IMR-90 (cell line): Measurements from ENCODE around the gene KCTD11. TPM values are rescaled to one million over a fixed set of nuclear protein-coding genes. Genes with fewer than 3 reads are reported as not detected.

Experiments used
- ATAC-seq: fragments of 200-7000 bp; cut with Tn5 transposase; 2 replicates; pipeline ENCODE4 v1.9.1; 2020; ENCODE audit warnings: low read depth, mild to moderate bottlenecking, moderate library complexity
- BruUV-seq: library from RNA; stranded (reverse); fragments of 400-500 nt; replicated peaks from 2 replicates; lab custom pipeline; 2021; lab: Mats Ljungman, UMichigan
- CTCF ChIA-PET: fragments of 300-600 bp; formaldehyde crosslinking; extraction: SDS; loops from one replicate; lab custom pipeline; 2021; ENCODE audit warnings: antibody characterized with exemption; lab: Yijun Ruan, JAX
- POLR2A ChIA-PET: fragments of 300-600 bp; sonication (Branson Sonifier 250); formaldehyde crosslinking; loops from one replicate; lab custom pipeline; 2022; ENCODE audit warnings: antibody characterized with exemption; ENCODE audit not compliant: unreplicated experiment; lab: Charles Lee
- DNase-seq: peaks from one replicate; pipeline ENCODE4 v3.0.0; 2013
- H2AFZ ChIP-seq: replicated peaks from 2 replicates; pipeline ENCODE3; 2013; ENCODE audit warnings: low read length, mild to moderate bottlenecking; ENCODE audit not compliant: poor library complexity
- H2AK5ac ChIP-seq: 2 replicates; pipeline ENCODE4 v1.6.1; 2013; ENCODE audit warnings: low read depth, low read length, inconsistent platforms
- H2AK9ac ChIP-seq: replicated peaks from 2 replicates; pipeline ENCODE3; 2013; ENCODE audit warnings: mild to moderate bottlenecking, low read depth, low read length, moderate library complexity; ENCODE audit not compliant: poor library complexity
- H2BK120ac ChIP-seq: 2 replicates; pipeline ENCODE4 v1.6.1; 2013; ENCODE audit warnings: low read depth, low read length, inconsistent platforms
- H2BK15ac ChIP-seq: 3 replicates; pipeline ENCODE4 v1.6.1; 2013; ENCODE audit warnings: low read depth, low read length, inconsistent platforms
- H2BK20ac ChIP-seq: 2 replicates; pipeline ENCODE4 v1.6.1; 2013; ENCODE audit warnings: low read depth, mild to moderate bottlenecking, inconsistent platforms, low read length, moderate library complexity
- H2BK5ac ChIP-seq: 2 replicates; pipeline ENCODE4 v1.6.1; 2013; ENCODE audit warnings: mild to moderate bottlenecking, low read depth, low read length, inconsistent platforms; ENCODE audit not compliant: poor library complexity, severe bottlenecking
- H3K14ac ChIP-seq: replicated peaks from 2 replicates; pipeline ENCODE4 v1.6.1; 2013; ENCODE audit warnings: low read depth, low read length, inconsistent platforms
- H3K18ac ChIP-seq: 2 replicates; pipeline ENCODE4 v1.6.1; 2013; ENCODE audit warnings: low read depth, low read length, control low read depth
- H3K23ac ChIP-seq: 2 replicates; pipeline ENCODE4 v1.6.1; 2013; ENCODE audit warnings: low read depth, low read length, inconsistent platforms
- H3K27ac ChIP-seq: 2 replicates; pipeline ENCODE4 v1.5.1; 2013; ENCODE audit warnings: mild to moderate bottlenecking, control low read depth, low read length; ENCODE audit not compliant: insufficient read depth
- H3K27me3 ChIP-seq: 2 replicates; pipeline ENCODE4 v1.6.1; 2013; ENCODE audit warnings: low read length; ENCODE audit not compliant: control insufficient read depth, insufficient read depth
- H3K36me3 ChIP-seq: 2 replicates; pipeline ENCODE4 v1.6.1; 2013; ENCODE audit warnings: low read length, mixed read lengths; ENCODE audit not compliant: control insufficient read depth, insufficient read depth
- H3K4ac ChIP-seq: 2 replicates; pipeline ENCODE4 v1.6.1; 2013; ENCODE audit warnings: low read depth, low read length, inconsistent platforms
- H3K4me1 ChIP-seq: 2 replicates; pipeline ENCODE4 v1.6.1; 2013; ENCODE audit warnings: low read length, mixed read lengths; ENCODE audit not compliant: control insufficient read depth, insufficient read depth
- H3K4me2 ChIP-seq: 2 replicates; pipeline ENCODE4 v1.6.1; 2013; ENCODE audit warnings: low read depth, mild to moderate bottlenecking, control low read depth, low read length, moderate library complexity
- H3K4me3 ChIP-seq: 2 replicates; pipeline ENCODE4 v1.5.1; 2013; ENCODE audit warnings: low read depth, mild to moderate bottlenecking, control low read depth, low read length, moderate library complexity; ENCODE audit not compliant: insufficient read depth
- H3K56ac ChIP-seq: 2 replicates; pipeline ENCODE4 v1.6.1; 2013; ENCODE audit warnings: low read length, inconsistent platforms; ENCODE audit not compliant: insufficient read depth; ENCODE audit errors: extremely low read depth
- H3K79me1 ChIP-seq, 2 experiments: 2 replicates each; pipeline ENCODE4 v1.6.1; 2013; ENCODE audit warnings: low read length in 2 of 2, inconsistent platforms in 1 of 2, low read depth in 1 of 2
- H3K9ac ChIP-seq: 2 replicates; pipeline ENCODE4 v1.6.1; 2013; ENCODE audit warnings: low read depth, low read length, control low read depth
- H3K9me1 ChIP-seq: 2 replicates; pipeline ENCODE4 v1.6.1; 2013; ENCODE audit warnings: low read length, inconsistent platforms; ENCODE audit not compliant: insufficient read depth
- H3K9me3 ChIP-seq: 2 replicates; pipeline ENCODE4 v1.6.1; 2013; ENCODE audit warnings: low read length; ENCODE audit not compliant: control insufficient read depth, insufficient read depth
- H4K20me1 ChIP-seq: 2 replicates; pipeline ENCODE4 v1.6.1; 2013; ENCODE audit warnings: low read length, inconsistent platforms; ENCODE audit not compliant: insufficient read depth
- H4K5ac ChIP-seq: 2 replicates; pipeline ENCODE4 v1.6.1; 2013; ENCODE audit warnings: mild to moderate bottlenecking, low read depth, low read length, control low read depth
- H4K8ac ChIP-seq, 2 experiments: 2 replicates each; pipeline ENCODE4 v1.6.1; 2013; ENCODE audit warnings: low read depth in 2 of 2, low read length in 2 of 2, control low read depth in 1 of 2, inconsistent platforms in 1 of 2
- H4K91ac ChIP-seq: 2 replicates; pipeline ENCODE4 v1.6.1; 2013; ENCODE audit warnings: low read depth, low read length, inconsistent platforms; ENCODE audit not compliant: insufficient read depth
- BHLHE40 ChIP-seq: fragments of 150-350 bp; IDR thresholded peaks from 2 replicates; pipeline ENCODE4 v1.6.1; 2016; ENCODE audit warnings: mild to moderate bottlenecking, low read depth, low read length
- CEBPB ChIP-seq: IDR thresholded peaks from 2 replicates; pipeline ENCODE4 v1.6.1; 2012; ENCODE audit warnings: low read depth, low read length, improper control_type of control experiment
- CHD1 ChIP-seq: IDR thresholded peaks from 2 replicates; pipeline ENCODE4 v1.6.1; 2012; ENCODE audit warnings: low read depth, low read length, improper control_type of control experiment
- MAZ ChIP-seq: IDR thresholded peaks from 2 replicates; pipeline ENCODE4 v1.6.1; 2012; ENCODE audit warnings: low read depth, mild to moderate bottlenecking, low read length, improper control_type of control experiment, moderate library complexity, borderline replicate concordance
- MXI1 ChIP-seq: IDR thresholded peaks from 2 replicates; pipeline ENCODE4 v1.6.1; 2012; ENCODE audit warnings: low read depth, mild to moderate bottlenecking, low read length, moderate library complexity, borderline replicate concordance
- NFE2L2 ChIP-seq: fragments of 150-350 bp; IDR thresholded peaks from 2 replicates; pipeline ENCODE4 v1.6.1; 2016; ENCODE audit warnings: low read depth, mild to moderate bottlenecking, low read length
- POLR2A ChIP-seq: IDR thresholded peaks from 2 replicates; pipeline ENCODE4 v1.6.1; 2012; ENCODE audit warnings: mild to moderate bottlenecking, low read depth, low read length
- RAD21 ChIP-seq: IDR thresholded peaks from 2 replicates; pipeline ENCODE4 v1.6.1; 2012; ENCODE audit warnings: low read length, improper control_type of control experiment
- RCOR1 ChIP-seq: IDR thresholded peaks from 2 replicates; pipeline ENCODE4 v1.6.1; 2012; ENCODE audit warnings: mild to moderate bottlenecking, low read length, improper control_type of control experiment; ENCODE audit not compliant: insufficient replicate concordance
- SMC3 ChIP-seq: fragments of 150-350 bp; IDR thresholded peaks from 2 replicates; pipeline ENCODE4 v1.6.1; 2016; ENCODE audit warnings: low read depth, mild to moderate bottlenecking, antibody characterized with exemption, low read length, moderate library complexity
- WGBS, 2 experiments: methylation state at CpG; one replicate each; pipeline versions ENCODE4 v1.1.5 to v1.1.7; 2013; ENCODE audit warnings: missing lambda C conversion rate in 2 of 2; ENCODE audit not compliant: insufficient read length in 1 of 2; ENCODE audit errors: extremely low coverage in 2 of 2; 5-methylcytosine and 5-hydroxymethylcytosine counted together
- dilution Hi-C: fragments of 300-500 bp; cut with HindIII; formaldehyde crosslinking; loops from one replicate; pipeline ENCODE4 v1.14.3; 2018; ENCODE audit warnings: low sequenced_read_pairs; ENCODE audit not compliant: unreplicated experiment
- in situ Hi-C: fragments of 300-500 bp; cut with MboI; formaldehyde crosslinking; loops from 3 replicates; pipeline ENCODE4 v1.14.3; 2019; ENCODE audit warnings: low sequenced_read_pairs, inconsistent platforms, mixed read lengths
- intact Hi-C: fragments of 100-400 bp; cut with micrococcal nuclease; formaldehyde crosslinking; loops from 2 replicates; pipeline ENCODE4 v1.10.0; 2022
- polyA plus RNA-seq, 3 experiments: library from polyadenylated mRNA; depleted of rRNA; stranded (reverse); fragments of >200 nt; gene quantifications; 2 replicates each; pipeline ENCODE4 v1.2.3, GENCODE V29; 2012; ENCODE audit warnings: low replicate concordance in 1 of 3
- total RNA-seq: library from RNA; depleted of rRNA; stranded (reverse); fragments of >200 nt; gene quantifications from 2 replicates; pipeline ENCODE4 v1.2.3, GENCODE V29; 2012
- TF ChIP-seq, protein P1 (sequence below): fragments of 150-350 bp; IDR thresholded peaks from 2 replicates; pipeline ENCODE4 v1.6.1; 2016; ENCODE audit warnings: low read depth, mild to moderate bottlenecking, low read length, moderate library complexity, borderline replicate concordance
- TF ChIP-seq, protein P2 (sequence below): fragments of 150-350 bp; IDR thresholded peaks from 2 replicates; pipeline ENCODE4 v1.6.1; 2017; ENCODE audit warnings: mild to moderate bottlenecking, antibody characterized with exemption, low read length, low read depth

The KCTD11 gene
- total and polyA plus RNA-seq, 2 of the 4 experiments (the other 2 are of a cell fraction): 10.8 to 16.4 TPM

GRCh38 chr17:7321466-7321865 lies 30.5 kb upstream of the KCTD11 start:
- DNase-seq (no peak), ATAC-seq (no peak)
- in situ Hi-C loops (no loop called here), dilution Hi-C loops (no loop called here), intact Hi-C loops (loop anchor here (10.0 kb wide), 1 partner anchor 243 kb away; the partner anchor contains the start of gene SENP3)
- Histone ChIP-seq H4K20me1 (peaks cover 7% of the 10 kb centered on the region), H4K5ac (no peak overlapping the region), H2BK5ac (no peak overlapping the region), H3K9me1 (no peaks in the 10 kb centered on the region), H3K27ac (no peak overlapping the region), H3K36me3 (peaks cover 73% of the 10 kb centered on the region), H3K4me2 (no peak overlapping the region), H3K14ac (no peak overlapping the region), H3K4me1 (no peaks in the 10 kb centered on the region), H3K18ac (no peak overlapping the region), H3K9me3 (no peaks in the 10 kb centered on the region), H3K23ac (no peak overlapping the region), H3K27me3 (no peaks in the 10 kb centered on the region), H2AK9ac (no peak overlapping the region), H3K4ac (no peak overlapping the region), H3K56ac (no peak overlapping the region), H2BK20ac (no peak overlapping the region), H4K91ac (no peak overlapping the region), H4K8ac (no peak overlapping the region), H2BK15ac (no peak overlapping the region), H2AFZ (no peak overlapping the region), H2BK120ac (no peak overlapping the region), H3K4me3 (no peak overlapping the region), H3K79me1 (peaks cover 0 to 9% of the 10 kb centered on the region in 2 experiments; a peak in 1 of 4 replicates), H2AK5ac (no peak overlapping the region), H3K9ac (no peak overlapping the region)
- CTCF ChIA-PET: no interaction called here
- POLR2A ChIA-PET: no interaction called here
- TF ChIP-seq BHLHE40: no peak
- TF ChIP-seq RAD21: no peak
- TF ChIP-seq, protein P1, sequence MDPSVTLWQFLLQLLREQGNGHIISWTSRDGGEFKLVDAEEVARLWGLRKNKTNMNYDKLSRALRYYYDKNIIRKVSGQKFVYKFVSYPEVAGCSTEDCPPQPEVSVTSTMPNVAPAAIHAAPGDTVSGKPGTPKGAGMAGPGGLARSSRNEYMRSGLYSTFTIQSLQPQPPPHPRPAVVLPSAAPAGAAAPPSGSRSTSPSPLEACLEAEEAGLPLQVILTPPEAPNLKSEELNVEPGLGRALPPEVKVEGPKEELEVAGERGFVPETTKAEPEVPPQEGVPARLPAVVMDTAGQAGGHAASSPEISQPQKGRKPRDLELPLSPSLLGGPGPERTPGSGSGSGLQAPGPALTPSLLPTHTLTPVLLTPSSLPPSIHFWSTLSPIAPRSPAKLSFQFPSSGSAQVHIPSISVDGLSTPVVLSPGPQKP: no peak
- no peak for TF ChIP-seq RCOR1
- TF ChIP-seq MXI1: no peak
- TF ChIP-seq MAZ: no peak
- no peak for TF ChIP-seq CEBPB
- no peak for TF ChIP-seq CHD1
- TF ChIP-seq, protein P2, sequence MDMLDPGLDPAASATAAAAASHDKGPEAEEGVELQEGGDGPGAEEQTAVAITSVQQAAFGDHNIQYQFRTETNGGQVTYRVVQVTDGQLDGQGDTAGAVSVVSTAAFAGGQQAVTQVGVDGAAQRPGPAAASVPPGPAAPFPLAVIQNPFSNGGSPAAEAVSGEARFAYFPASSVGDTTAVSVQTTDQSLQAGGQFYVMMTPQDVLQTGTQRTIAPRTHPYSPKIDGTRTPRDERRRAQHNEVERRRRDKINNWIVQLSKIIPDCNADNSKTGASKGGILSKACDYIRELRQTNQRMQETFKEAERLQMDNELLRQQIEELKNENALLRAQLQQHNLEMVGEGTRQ: no peak
- no peak for TF ChIP-seq SMC3
- no peak for TF ChIP-seq NFE2L2
- TF ChIP-seq POLR2A: no peak
- no TSS peak for BruUV-seq
- WGBS, 2 experiments: 88% methylated on average over 8 of the region's 15 CpGs; no CpG with 5 or more reads in 1 of the 2 experiments
